MM.1S (cell line): ENCODE measurements around the gene NABP1.

Source experiments
- DNase-seq: peaks from one replicate; pipeline ENCODE4 v3.0.0-alpha.2; 2015
- H2AFZ ChIP-seq: fragments of 300-600 bp; sonication (generic); 2 replicates; pipeline ENCODE4 v1.6.0; 2016; ENCODE audit warnings: antibody characterized with exemption, low read length
- H3F3A ChIP-seq: fragments of 300-600 bp; sonication (generic); 2 replicates; pipeline ENCODE4 v1.6.1; 2016; ENCODE audit warnings: mild to moderate bottlenecking, antibody characterized with exemption, low read length, moderate library complexity, mixed read lengths; ENCODE audit not compliant: insufficient read depth
- H3K27ac ChIP-seq: fragments of 300-600 bp; sonication (generic); 2 replicates; pipeline ENCODE4 v1.5.1; 2016; ENCODE audit warnings: mild to moderate bottlenecking, low read length
- H3K27me3 ChIP-seq: fragments of 300-600 bp; sonication (generic); replicated peaks from 2 replicates; pipeline ENCODE4 v1.6.0; 2016; ENCODE audit warnings: low read length; ENCODE audit not compliant: insufficient read depth
- H3K36me3 ChIP-seq: fragments of 300-600 bp; sonication (generic); replicated peaks from 2 replicates; pipeline ENCODE4 v1.6.1; 2016; ENCODE audit warnings: mild to moderate bottlenecking, low read length, mixed read lengths; ENCODE audit not compliant: insufficient read depth
- H3K4me1 ChIP-seq: fragments of 300-600 bp; sonication (generic); 2 replicates; pipeline ENCODE4 v1.6.1; 2016; ENCODE audit warnings: low read length, mixed read lengths
- H3K4me2 ChIP-seq: fragments of 300-600 bp; sonication (generic); 2 replicates; pipeline ENCODE4 v1.6.0; 2016; ENCODE audit warnings: low read depth, low read length
- H3K4me3 ChIP-seq: fragments of 300-600 bp; sonication (generic); 2 replicates; pipeline ENCODE4 v1.5.1; 2016; ENCODE audit warnings: low read length, mixed read lengths
- H3K79me2 ChIP-seq: fragments of 300-600 bp; sonication (generic); 2 replicates; pipeline ENCODE4 v1.6.1; 2016; ENCODE audit warnings: mixed run types, low read length, mixed read lengths
- H3K9ac ChIP-seq: fragments of 300-600 bp; sonication (generic); 2 replicates; pipeline ENCODE4 v1.6.1; 2016; ENCODE audit warnings: low read length, mixed read lengths
- H3K9me2 ChIP-seq: fragments of 300-600 bp; sonication (generic); replicated peaks from 2 replicates; pipeline ENCODE4 v1.6.1; 2016; ENCODE audit warnings: mild to moderate bottlenecking, low read length, mixed read lengths; ENCODE audit not compliant: insufficient read depth
- H3K9me3 ChIP-seq: fragments of 300-600 bp; sonication (generic); replicated peaks from 2 replicates; pipeline ENCODE4 v1.6.1; 2016; ENCODE audit warnings: mild to moderate bottlenecking, low read length, mixed read lengths; ENCODE audit not compliant: insufficient read depth
- H4K20me1 ChIP-seq: fragments of 300-600 bp; sonication (generic); 2 replicates; pipeline ENCODE4 v1.6.1; 2016; ENCODE audit warnings: mild to moderate bottlenecking, low read length, moderate library complexity, mixed read lengths; ENCODE audit not compliant: insufficient read depth
- EZH2 ChIP-seq: fragments of 300-600 bp; sonication (generic); optimal IDR thresholded peaks from 2 replicates; pipeline ENCODE3; 2017; ENCODE audit warnings: low read depth, mild to moderate bottlenecking, antibody characterized with exemption, low read length, mixed read lengths
- EZH2phosphoT487 ChIP-seq: fragments of 300-600 bp; sonication (generic); IDR thresholded peaks from 2 replicates; pipeline ENCODE4 v1.6.1; 2018; ENCODE audit warnings: antibody characterized with exemption, low read length
- TF ChIP-seq, protein P1 (sequence below): fragments of 300-600 bp; sonication (generic); IDR thresholded peaks from 2 replicates; pipeline ENCODE4 v1.5.1; 2016; ENCODE audit warnings: antibody characterized with exemption, low read length, mixed read lengths

The NABP1 gene

DNA sequence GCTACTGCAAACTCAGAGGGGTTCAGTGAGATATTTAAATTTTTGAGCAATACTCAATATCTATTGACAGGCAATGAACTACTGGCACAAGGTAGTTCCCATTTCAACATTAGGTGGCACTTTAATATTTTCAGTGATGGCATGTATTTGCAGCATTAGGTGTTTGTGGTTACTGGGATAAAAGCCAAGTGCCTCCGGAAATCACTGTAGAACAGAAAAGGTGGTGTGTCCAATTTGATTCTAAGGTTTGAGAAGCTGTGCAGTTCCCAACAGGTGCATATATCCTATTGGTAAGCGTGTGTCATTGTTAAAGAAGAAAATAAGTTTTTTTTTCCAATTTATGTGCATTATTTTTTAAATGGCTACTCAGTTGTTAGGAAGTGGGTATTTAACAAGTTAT lies 41.3 kb downstream of the NABP1 start:
- no peaks in the 10 kb centered on the region for H3K27me3 ChIP-seq
- no peak for TF ChIP-seq EZH2
- no peak for TF ChIP-seq EZH2phosphoT487
- TF ChIP-seq, protein P1, sequence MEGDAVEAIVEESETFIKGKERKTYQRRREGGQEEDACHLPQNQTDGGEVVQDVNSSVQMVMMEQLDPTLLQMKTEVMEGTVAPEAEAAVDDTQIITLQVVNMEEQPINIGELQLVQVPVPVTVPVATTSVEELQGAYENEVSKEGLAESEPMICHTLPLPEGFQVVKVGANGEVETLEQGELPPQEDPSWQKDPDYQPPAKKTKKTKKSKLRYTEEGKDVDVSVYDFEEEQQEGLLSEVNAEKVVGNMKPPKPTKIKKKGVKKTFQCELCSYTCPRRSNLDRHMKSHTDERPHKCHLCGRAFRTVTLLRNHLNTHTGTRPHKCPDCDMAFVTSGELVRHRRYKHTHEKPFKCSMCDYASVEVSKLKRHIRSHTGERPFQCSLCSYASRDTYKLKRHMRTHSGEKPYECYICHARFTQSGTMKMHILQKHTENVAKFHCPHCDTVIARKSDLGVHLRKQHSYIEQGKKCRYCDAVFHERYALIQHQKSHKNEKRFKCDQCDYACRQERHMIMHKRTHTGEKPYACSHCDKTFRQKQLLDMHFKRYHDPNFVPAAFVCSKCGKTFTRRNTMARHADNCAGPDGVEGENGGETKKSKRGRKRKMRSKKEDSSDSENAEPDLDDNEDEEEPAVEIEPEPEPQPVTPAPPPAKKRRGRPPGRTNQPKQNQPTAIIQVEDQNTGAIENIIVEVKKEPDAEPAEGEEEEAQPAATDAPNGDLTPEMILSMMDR = no peak
- H3K9me2 ChIP-seq = no peaks in the 10 kb centered on the region
- H3K9ac ChIP-seq = no peak overlapping the region
- no peaks in the 10 kb centered on the region for H3K36me3 ChIP-seq
- H3K4me3 ChIP-seq = no peak overlapping the region
- no peaks in the 10 kb centered on the region for H3K79me2 ChIP-seq
- H4K20me1 ChIP-seq = no peaks in the 10 kb centered on the region; the same call in 1 of the 2 replicates
- DNase-seq = no peak
- no peak overlapping the region for H3K27ac ChIP-seq
- H2AFZ ChIP-seq = no peak overlapping the region
- no peaks in the 10 kb centered on the region for H3F3A ChIP-seq
- H3K4me1 ChIP-seq = no peaks in the 10 kb centered on the region
- H3K4me2 ChIP-seq = no peak overlapping the region
- H3K9me3 ChIP-seq = no peaks in the 10 kb centered on the region

DNA sequence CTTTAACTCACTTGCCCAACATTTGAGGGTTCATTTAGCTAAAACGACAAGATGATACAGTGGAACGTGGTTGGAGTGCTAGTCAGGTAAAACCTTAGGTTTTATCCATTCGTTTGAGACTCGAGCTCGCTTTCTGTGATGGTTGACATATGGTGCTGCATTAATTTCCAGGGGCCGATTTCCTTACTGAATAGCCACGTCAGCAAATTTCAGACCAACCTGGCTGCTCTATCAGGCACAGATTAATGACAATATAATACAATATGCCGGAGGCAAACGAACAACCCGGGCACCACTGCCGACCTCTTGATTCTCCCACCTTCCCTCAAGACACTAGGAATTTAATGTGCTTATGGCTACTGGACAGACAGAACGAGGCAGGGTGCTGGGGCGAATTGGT lies 42.0 kb downstream of the NABP1 start:
- Histone ChIP-seq H3K36me3 (no peaks in the 10 kb centered on the region), H3K9me3 (no peaks in the 10 kb centered on the region), H4K20me1 (no peaks in the 10 kb centered on the region; the same call in 1 of the 2 replicates), H2AFZ (no peak overlapping the region), H3K4me3 (no peak overlapping the region), H3K4me2 (no peak overlapping the region), H3K9ac (no peak overlapping the region), H3K79me2 (no peaks in the 10 kb centered on the region), H3K27ac (no peak overlapping the region), H3K9me2 (no peaks in the 10 kb centered on the region), H3K4me1 (no peaks in the 10 kb centered on the region), H3F3A (no peaks in the 10 kb centered on the region), H3K27me3 (no peaks in the 10 kb centered on the region)
- no peak for DNase-seq
- TF ChIP-seq EZH2phosphoT487 (no peak), EZH2 (no peak)
- TF ChIP-seq, protein P1 = no peak

DNA sequence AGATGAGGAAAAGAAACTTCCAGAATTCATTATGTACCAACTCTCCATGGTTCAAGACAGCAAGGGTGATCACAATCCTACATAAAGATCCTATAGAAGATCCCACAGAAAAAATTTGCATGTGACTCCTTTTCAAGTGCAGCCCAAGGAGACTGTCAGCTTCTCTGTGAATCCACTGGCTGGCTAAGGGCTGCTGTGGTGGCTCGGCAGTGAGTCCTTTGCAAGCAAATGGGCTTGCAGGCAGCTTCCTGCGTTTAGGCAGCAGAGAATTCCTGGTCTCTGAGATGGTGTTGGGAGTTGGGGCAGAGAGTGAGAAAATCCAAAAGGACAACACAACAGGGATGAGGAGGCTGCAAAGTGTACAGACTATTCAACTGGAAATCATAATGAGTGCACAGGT lies 43.4 kb downstream of the NABP1 start:
- DNase-seq = no peak
- H3K4me2 ChIP-seq = no peak overlapping the region
- H3K79me2 ChIP-seq = no peaks in the 10 kb centered on the region
- no peaks in the 10 kb centered on the region for H3K36me3 ChIP-seq
- no peak overlapping the region for H2AFZ ChIP-seq
- H3K9ac ChIP-seq = no peak overlapping the region
- H3F3A ChIP-seq = no peaks in the 10 kb centered on the region
- H4K20me1 ChIP-seq = no peaks in the 10 kb centered on the region; the same call in 1 of the 2 replicates
- H3K4me3 ChIP-seq = no peak overlapping the region
- TF ChIP-seq EZH2phosphoT487 (no peak), EZH2 (no peak)
- TF ChIP-seq, protein P1 = no peak
- H3K27ac ChIP-seq = no peak overlapping the region
- H3K9me3 ChIP-seq = no peaks in the 10 kb centered on the region
- H3K4me1 ChIP-seq = no peaks in the 10 kb centered on the region
- H3K27me3 ChIP-seq = no peaks in the 10 kb centered on the region
- no peaks in the 10 kb centered on the region for H3K9me2 ChIP-seq
